ENCODE data around the gene NPDC1. TPM values are rescaled to one million over a fixed set of nuclear protein-coding genes. Genes with fewer than 3 reads are reported as not detected.

The NPDC1 gene
- total RNA-seq, 1 experiment from 2014 or later, result 25.4 TPM

- H3K27ac ChIP-seq (ENCODE audit: low read length), result no peak overlapping the region
- DNase-seq, result no peak
- ATAC-seq, result no peak
- no TSS peak for BruUV-seq (replicated peaks)
- H3K79me2 ChIP-seq (ENCODE audit: low read length), result no peaks in the 10 kb centered on the region
- no peak overlapping the region for H2AFZ ChIP-seq (ENCODE audit: low read length)
- H3K4me3 ChIP-seq (ENCODE audit: low read length), result no peak overlapping the region
- 0 out of 2 replicates have a peak, but pooled peaks cover 4% of the 10 kb centered on the region for H3K4me1 ChIP-seq (ENCODE audit: insufficient read depth, low read length)
- TF ChIP-seq EZH2 (IDR thresholded peaks at IDR 0.05; ENCODE audit: low read length, unreplicated experiment), result no peak
- TF ChIP-seq CTCF (conservative IDR thresholded peaks at IDR 0.05; ENCODE audit: low read depth, low read length), result no peak
- no peak for TF ChIP-seq EZH2phosphoT487 (IDR thresholded peaks at IDR 0.05; ENCODE audit: borderline replicate concordance, low read length)
- ChIA-PET CTCF (no interaction called here), POLR2A (ENCODE audit: unreplicated experiment) (no interaction called here)
- intact Hi-C loops (cut with micrococcal nuclease), result no loop called here
- H3F3A ChIP-seq (ENCODE audit: low read length, unreplicated experiment), result no peaks in the 10 kb centered on the region
- H3K4me2 ChIP-seq (ENCODE audit: low read length), result no peak overlapping the region
- H4K20me1 ChIP-seq (ENCODE audit: low read length), result no peaks in the 10 kb centered on the region
- H3K36me3 ChIP-seq (ENCODE audit: low read depth, low read length), result no peaks in the 10 kb centered on the region
- H3K9me2 ChIP-seq (replicated peaks; ENCODE audit: low read length), result no peaks in the 10 kb centered on the region
- H3K27me3 ChIP-seq (ENCODE audit: low read length), result no peaks in the 10 kb centered on the region
- no peak overlapping the region for H3K9ac ChIP-seq (ENCODE audit: low read length)
- no peaks in the 10 kb centered on the region for H3K9me3 ChIP-seq (ENCODE audit: low read length)
Observed at GRCh38 chr9:137020771-137021567, 25.0 kb downstream of the NPDC1 start.

GRCh38 chr9:137019891-137020683 is 25.9 kb downstream of the NPDC1 start:
- Histone ChIP-seq H3K4me1 (ENCODE audit: insufficient read depth, low read length) (0 out of 2 replicates have a peak, but pooled peaks cover 4% of the 10 kb centered on the region), H3K9me3 (ENCODE audit: low read length) (no peaks in the 10 kb centered on the region), H3F3A (ENCODE audit: low read length, unreplicated experiment) (no peaks in the 10 kb centered on the region), H3K36me3 (ENCODE audit: low read depth, low read length) (no peaks in the 10 kb centered on the region), H3K4me3 (ENCODE audit: low read length) (no peak overlapping the region), H4K20me1 (ENCODE audit: low read length) (no peaks in the 10 kb centered on the region), H3K27ac (ENCODE audit: low read length) (no peak overlapping the region), H2AFZ (ENCODE audit: low read length) (no peak overlapping the region), H3K79me2 (ENCODE audit: low read length) (no peaks in the 10 kb centered on the region), H3K27me3 (ENCODE audit: low read length) (no peaks in the 10 kb centered on the region), H3K4me2 (ENCODE audit: low read length) (no peak overlapping the region), H3K9ac (ENCODE audit: low read length) (no peak overlapping the region), H3K9me2 (replicated peaks; ENCODE audit: low read length) (no peaks in the 10 kb centered on the region)
- CTCF ChIA-PET, result no interaction called here
- intact Hi-C loops (cut with micrococcal nuclease), result no loop called here
- ATAC-seq (no peak), DNase-seq (no peak)
- BruUV-seq (replicated peaks), result no TSS peak
- TF ChIP-seq EZH2 (IDR thresholded peaks at IDR 0.05; ENCODE audit: low read length, unreplicated experiment) (no peak), EZH2phosphoT487 (IDR thresholded peaks at IDR 0.05; ENCODE audit: borderline replicate concordance, low read length) (no peak), CTCF (conservative IDR thresholded peaks at IDR 0.05; ENCODE audit: low read depth, low read length) (no peak)
- POLR2A ChIA-PET (ENCODE audit: unreplicated experiment), result no interaction called here
